ENCODE results near the gene ABLIM2. TPM values are rescaled to one million over a fixed set of nuclear protein-coding genes. Genes with fewer than 3 reads are reported as not detected.

Gene ABLIM2
- total RNA-seq, 1 experiment from 2014 or later, result 1.0 TPM

GRCh38 chr4:8006471-8006870, 152.1 kb downstream of the ABLIM2 start:
- Histone ChIP-seq H3K23me2 (ENCODE audit: insufficient read length, low read depth, low read length, poor library complexity, severe bottlenecking) (no peaks in the 10 kb centered on the region), H3K56ac (ENCODE audit: insufficient read length, low read depth, low read length) (no peak overlapping the region), H4K5ac (ENCODE audit: insufficient read length, low read depth, low read length) (no peak overlapping the region), H2AFZ (ENCODE audit: low read length) (no peak overlapping the region), H4K91ac (ENCODE audit: insufficient read length, low read depth, low read length) (peak overlapping the region; percentile 52), H3K79me2 (ENCODE audit: insufficient read depth, low read length) (no peaks in the 10 kb centered on the region), H2BK120ac (ENCODE audit: low read depth, low read length, poor library complexity, severe bottlenecking) (no peak overlapping the region), H3K23ac (ENCODE audit: insufficient read length, low read depth, low read length) (no peak overlapping the region), H4K20me1 (ENCODE audit: control insufficient read depth, insufficient read depth, insufficient read length) (no peaks in the 10 kb centered on the region), H2BK12ac (ENCODE audit: insufficient read length, low read depth, low read length) (no peak overlapping the region), H3K9ac (ENCODE audit: extremely low read depth, insufficient read length, low read length) (no peak overlapping the region), H2AK5ac (ENCODE audit: insufficient read length, low read length) (no peak overlapping the region), H2BK15ac (ENCODE audit: low read depth, low read length) (no peak overlapping the region), H4K8ac (replicated peaks; ENCODE audit: insufficient read length, low read depth, low read length) (no peak overlapping the region), H3K9me3 (ENCODE audit: control insufficient read depth, low read depth, low read length) (no peaks in the 10 kb centered on the region), H3K4ac (ENCODE audit: low read depth, low read length) (no peak overlapping the region), H3K27me3 (ENCODE audit: insufficient read depth, low read length) (no peaks in the 10 kb centered on the region), H3K14ac (ENCODE audit: insufficient read depth, low read length) (no peak overlapping the region; the same call in 1 of the 2 replicates), H3T11ph (ENCODE audit: low read length) (no peak overlapping the region), H3K4me2 (ENCODE audit: insufficient read depth, insufficient read length, low read length) (no peak overlapping the region), H3K27ac (ENCODE audit: insufficient read length, low read depth, low read length) (no peak overlapping the region), H3K79me1 (ENCODE audit: insufficient read depth, low read depth, low read length, poor library complexity, severe bottlenecking) (no peaks in the 10 kb centered on the region), H2BK5ac (ENCODE audit: insufficient read length, low read length) (no peak overlapping the region), H2BK20ac (ENCODE audit: low read depth, low read length, poor library complexity, severe bottlenecking) (no peak overlapping the region), H3K18ac (ENCODE audit: insufficient read length, low read depth, low read length) (no peak overlapping the region), H3K4me1 (ENCODE audit: insufficient read depth, low read length) (no peaks in the 10 kb centered on the region)
- no peak for DNase-seq
- Mint-ChIP-seq H3K27ac (no peak overlapping the region), H3K4me1 (peaks cover 10 to 20% of the 10 kb centered on the region in 2 experiments), H3K9me3 (no peaks in the 10 kb centered on the region; a peak in 1 of 5 replicates), H3K27me3 (ENCODE audit: low read depth) (peaks cover 2% of the 10 kb centered on the region), H3K4me3 (no peak overlapping the region), H3K36me3 (ENCODE audit: insufficient read depth in 1 of 3, low read depth in 3 of 3) (no peaks in the 10 kb centered on the region)
- WGBS (ENCODE audit: extremely low coverage, insufficient read length, low lambda C conversion rate), result no CpG with 5 or more reads among the region's 12 CpGs
- TF ChIP-seq CTCF (conservative IDR thresholded peaks at IDR 0.05), result no peak
